NCI-H2081 (cell line): ENCODE results near the gene SDK2.

Experiments used
- DNase-seq, 2 experiments: peaks; one replicate each; lab custom pipeline; 2025; lab: John Stamatoyannopoulos, UW

SDK2 gene

DNA sequence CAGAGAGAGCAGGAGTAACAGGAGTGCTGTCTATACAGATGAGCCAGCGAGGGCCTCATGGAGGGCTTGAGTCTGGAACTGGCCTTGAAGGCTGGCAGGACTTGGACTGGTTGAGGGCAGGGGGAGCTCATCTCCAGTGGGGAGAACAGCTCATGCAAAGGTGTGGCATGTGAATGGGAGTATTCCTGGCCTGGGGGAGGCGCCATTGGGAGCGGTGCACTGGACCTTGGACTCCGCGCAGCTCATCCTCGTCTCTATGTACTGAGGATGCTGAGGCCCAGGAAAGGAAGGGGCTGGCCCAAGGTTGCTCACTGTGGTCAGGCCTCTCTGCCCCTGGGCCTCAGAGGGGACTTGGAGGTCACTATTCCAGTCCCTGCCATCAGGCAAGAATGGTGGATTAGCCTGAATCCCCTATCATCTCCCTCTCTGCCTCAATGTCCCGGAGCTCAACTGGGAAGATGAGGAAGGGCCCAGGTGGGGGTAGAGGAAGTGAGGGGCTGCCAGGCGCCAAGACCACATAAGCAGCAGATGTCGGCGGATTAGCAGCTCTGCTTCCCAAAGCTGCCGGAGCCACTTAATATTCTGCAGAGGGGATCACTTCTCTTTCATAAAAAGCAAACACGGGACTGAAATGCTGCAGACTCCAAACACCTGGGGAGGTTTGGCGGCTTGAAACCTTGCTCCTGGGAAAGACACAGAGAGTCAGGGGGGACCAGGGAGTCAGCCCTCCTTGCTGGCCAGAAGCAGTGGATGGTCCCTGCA lies 88.9 kb downstream of the SDK2 start:
- no peak for DNase-seq

DNA sequence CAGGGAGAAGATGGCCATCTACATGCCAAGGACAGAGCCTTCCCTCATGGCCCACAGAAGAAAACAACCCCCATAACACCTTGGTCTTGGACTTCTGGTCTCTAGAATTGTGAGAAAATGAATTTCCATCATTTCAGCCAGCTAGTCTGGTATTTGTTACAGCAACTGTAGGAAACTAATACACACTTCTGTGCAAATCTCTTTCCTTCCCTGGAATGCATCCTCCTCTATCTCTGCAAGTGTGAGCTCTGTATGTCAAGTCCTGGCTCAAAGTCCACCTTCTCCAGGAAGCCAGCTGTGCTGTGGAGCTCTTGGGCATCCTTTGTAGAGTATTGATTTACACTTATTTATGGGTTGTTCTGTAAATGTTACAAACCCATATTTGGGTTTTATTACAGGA lies 89.7 kb downstream of the SDK2 start:
- DNase-seq: no peak

DNA sequence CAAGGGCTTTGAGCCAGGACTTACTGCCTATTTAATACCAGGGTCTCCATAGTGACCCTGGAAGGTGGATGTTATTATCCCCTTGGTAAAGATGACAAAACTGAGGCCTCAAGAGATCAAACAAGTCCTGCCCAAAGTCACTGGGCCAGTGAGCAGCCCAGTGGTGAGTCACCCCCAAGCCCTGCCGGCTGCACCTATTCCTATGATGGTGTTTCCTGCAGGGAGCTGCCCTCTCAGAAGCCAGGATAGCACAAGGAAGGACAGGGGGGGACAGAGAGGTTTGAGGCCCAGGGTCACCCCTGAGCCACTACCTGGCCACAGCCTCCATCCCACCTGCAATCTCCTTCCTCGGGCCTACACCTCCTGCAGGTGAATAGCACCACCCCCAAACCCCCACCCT lies 90.9 kb downstream of the SDK2 start:
- DNase-seq: no peak

DNA sequence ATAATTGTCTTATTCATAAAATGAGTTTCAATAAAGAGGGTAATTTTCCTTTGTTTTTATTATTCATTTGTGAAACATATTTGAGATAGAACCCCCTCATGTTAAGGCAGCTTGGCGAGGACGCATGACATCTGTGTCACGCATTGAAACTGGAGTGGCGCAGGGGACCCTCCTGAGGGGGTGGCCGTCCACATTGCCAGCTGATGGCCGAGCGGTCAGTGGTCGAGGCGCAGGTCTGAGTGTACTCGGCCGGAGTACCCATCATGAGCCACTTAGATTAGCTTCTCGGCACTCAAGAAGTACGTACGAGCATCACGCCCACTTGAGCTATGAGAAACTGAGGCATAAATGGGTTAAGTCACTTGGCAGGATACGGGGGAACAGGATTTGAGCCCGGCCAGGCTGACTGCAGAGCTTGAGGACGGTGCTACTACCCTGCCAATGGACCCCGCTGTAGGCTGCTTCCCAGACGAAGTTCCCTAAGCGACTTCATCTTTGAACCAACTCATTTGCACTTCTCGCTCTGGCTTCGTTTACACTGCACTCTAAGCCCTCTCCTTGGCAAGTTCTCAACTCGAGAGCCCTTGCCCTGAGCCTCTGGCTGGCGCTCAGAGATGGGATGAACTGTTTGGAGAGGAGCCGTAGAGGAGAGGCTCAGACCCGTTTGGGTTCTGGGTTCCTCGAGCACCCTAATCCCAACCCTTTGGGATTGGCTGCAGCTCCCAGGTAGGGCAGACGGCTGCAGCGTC lies 91.8 kb downstream of the SDK2 start:
- DNase-seq: no peak

DNA sequence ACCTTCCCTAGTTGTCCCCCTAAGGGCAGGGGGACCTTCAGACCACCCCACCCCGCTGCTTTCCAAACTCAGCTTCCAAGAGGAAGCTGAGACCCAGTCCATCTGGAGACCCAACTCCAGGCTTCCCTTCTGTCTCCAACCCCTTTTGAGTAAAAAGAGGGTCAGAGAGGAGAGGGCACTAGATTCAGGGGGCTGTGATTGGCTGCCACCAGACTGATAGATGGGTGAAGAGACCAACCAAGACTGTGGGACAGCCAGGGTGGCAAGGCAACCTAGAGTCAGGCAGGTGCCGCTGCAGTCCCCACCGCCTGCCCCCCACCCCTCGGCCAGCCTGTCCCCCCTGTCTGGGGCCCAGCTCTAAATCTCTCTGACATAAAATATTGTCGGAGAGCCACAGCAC lies 92.5 kb downstream of the SDK2 start:
- DNase-seq: no peak

DNA sequence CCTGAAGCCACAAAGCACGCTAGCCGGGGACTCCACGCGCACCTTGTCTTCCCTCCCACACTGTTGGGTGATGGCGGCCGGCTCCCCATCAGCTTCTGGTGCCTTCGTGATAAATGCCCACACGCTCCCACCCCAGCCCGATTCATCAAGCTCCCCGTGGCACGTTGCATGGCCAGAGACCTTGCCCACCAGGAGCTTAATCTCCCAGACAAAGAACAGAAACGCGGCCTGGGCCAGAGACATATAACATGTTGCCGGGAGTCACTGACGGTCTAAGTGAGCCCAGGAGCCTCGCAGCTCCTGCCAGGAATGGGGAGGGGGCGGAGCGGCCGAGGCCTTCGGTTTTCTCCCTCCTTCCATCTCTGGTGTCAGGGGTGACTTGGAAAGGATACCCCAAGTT lies 93.1 kb downstream of the SDK2 start:
- no peak for DNase-seq

DNA sequence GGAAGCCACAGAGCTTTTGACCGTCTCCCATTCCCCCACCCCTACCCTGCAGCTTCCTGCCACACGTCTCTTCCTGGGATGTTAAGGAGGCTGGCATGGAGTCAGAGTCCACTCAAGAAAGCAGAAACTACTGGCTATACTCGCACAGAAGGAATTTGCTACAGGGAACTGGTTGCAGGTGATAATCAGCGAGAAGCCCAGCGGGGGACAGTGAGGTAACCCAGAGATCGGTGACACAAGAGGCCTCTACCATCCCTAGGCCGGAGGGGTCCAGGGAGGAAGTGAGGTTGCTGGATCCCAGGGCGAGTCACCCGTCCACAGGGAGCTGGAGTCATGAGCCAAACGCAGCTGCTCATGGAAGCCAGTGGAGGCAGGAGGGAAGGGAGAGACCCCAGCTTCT lies 93.7 kb downstream of the SDK2 start:
- DNase-seq: no peak

DNA sequence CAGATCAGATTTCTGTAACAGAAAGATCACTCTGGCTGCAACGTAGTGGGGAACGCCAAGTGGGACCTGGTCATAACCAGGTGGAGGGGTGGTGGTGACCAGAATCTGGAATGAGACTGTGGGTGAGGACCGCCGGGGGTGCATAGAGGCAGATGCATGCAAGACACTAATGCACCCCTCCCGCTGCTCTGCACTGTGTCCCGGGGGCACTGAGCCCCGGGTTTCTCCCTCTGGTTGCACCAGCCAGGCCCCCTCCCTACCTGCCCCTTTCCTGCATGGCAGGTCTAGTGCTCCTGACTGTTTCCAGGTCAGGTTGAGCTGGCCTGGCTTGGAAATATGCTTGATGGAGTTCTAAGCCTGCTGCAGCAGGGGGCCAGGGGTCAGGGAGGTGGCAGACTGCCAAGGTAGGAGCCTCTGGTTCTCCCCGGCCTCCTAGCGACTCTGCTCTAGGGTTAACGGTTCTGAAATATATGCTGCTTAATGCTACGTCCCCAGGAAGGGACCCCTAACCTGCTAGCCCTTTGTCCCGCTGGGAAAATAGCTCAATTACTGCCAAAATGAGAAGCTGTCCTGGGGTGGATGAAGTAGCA lies 94.3 kb downstream of the SDK2 start:
- peak in 1 of 2 experiments; percentile 18 for DNase-seq

DNA sequence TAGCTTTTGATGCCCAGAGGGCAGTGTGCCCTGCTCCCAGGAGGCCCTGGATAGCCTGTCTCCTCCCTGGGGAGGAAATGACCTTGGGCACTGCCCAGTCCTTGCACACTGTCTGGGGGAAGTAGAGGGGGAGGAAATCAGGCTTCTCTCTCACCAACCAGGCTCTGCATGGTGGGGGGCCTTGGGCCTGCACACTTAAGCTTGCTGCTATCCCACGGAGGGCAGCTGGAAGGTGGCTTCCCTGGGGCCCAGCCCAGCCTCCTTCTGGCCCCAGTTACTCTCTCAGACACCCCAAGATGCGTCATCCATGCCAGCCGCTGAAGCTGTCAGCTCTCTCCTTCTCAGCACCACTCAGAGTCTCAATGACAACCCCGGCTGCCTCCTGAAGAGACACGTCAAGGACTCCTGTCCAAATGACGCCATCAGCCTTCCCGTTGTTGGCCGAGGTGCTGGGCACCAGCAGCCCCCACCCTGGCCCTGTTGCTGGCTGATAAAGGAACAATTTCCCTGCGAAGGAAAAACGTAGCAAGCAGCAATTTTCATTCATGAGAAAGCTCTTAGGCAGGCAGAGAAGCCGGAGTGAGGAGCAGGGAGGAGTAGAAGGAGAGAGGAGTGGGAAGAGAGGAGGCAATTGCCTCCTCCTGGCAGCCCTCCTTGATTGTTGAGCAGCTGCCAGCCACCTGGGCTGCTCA lies 95.5 kb downstream of the SDK2 start:
- no peak for DNase-seq

DNA sequence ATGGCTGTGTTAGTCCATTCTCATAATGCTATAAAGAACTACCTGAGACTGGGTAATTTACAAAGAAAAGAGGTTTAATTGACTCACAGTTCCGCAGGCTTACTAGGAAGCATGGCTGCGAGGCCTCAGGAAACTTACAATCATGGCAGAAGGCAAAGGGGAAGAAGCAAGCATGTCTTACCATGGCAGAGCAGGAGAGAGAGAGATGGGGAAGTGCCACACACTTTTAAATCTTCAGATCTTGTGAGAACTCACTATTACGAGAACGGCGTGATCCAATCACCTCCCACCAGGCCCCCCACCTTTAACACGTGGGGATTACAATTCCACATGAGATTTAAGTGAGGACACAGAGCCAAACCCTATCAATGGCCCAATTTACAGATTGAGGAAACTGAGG lies 96.5 kb downstream of the SDK2 start:
- DNase-seq: no peak

DNA sequence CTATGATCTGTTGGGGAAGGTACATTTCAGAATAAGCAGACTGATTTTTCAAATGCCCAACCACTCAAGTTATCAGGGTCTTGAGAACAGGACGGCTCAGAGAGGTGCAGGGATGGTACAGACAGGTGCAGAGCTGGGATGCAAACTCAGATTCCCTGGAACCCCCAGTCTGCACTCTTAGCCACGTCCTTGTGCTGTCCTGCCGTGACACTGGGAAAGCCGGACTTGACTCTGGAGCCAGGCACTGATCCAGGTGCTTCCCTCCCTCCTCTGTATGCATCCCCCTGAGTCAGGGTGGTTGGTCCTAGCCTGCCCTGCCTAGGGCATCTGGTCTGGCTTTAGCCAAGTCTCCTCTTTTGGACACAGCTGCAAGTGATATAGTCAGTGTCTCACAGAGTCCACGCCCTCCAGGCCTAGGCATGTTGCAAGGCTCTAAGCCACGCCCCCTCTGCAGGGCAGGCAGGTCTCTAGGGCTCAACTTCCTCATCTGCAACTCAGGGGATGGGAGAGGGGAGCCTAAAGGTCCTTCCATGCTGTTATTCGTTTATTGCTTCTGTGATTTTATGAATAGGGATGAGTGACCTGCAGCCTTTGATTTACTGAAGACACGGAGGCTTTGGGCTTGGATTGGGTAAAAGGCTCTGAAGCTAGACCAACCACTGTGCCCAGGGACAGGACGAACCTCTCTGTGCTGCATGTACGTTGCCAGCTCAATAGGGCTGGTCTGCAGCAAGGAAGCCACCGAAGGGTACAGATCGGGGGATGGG lies 97.3 kb downstream of the SDK2 start:
- DNase-seq: no peak

DNA sequence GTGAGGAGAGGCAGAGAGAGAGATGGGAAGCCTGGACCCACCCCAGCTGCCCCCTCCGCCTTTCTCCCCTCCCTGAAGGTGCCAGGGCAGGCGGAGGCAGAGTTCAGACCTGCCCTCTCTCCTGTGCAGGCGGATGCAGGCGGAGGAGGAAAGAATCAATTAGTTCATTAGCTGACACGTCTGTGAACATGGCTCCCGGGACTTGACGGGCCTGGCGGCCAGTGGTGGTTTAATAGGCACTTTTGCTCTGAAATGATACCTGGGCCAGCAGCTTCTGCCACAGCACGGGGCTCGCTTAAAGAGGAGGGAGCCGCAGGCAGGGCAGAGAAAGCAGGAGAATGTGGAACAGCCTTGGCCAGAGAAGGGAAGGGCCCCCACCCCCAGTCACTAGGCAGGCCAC lies 98.1 kb downstream of the SDK2 start:
- DNase-seq: no peak

DNA sequence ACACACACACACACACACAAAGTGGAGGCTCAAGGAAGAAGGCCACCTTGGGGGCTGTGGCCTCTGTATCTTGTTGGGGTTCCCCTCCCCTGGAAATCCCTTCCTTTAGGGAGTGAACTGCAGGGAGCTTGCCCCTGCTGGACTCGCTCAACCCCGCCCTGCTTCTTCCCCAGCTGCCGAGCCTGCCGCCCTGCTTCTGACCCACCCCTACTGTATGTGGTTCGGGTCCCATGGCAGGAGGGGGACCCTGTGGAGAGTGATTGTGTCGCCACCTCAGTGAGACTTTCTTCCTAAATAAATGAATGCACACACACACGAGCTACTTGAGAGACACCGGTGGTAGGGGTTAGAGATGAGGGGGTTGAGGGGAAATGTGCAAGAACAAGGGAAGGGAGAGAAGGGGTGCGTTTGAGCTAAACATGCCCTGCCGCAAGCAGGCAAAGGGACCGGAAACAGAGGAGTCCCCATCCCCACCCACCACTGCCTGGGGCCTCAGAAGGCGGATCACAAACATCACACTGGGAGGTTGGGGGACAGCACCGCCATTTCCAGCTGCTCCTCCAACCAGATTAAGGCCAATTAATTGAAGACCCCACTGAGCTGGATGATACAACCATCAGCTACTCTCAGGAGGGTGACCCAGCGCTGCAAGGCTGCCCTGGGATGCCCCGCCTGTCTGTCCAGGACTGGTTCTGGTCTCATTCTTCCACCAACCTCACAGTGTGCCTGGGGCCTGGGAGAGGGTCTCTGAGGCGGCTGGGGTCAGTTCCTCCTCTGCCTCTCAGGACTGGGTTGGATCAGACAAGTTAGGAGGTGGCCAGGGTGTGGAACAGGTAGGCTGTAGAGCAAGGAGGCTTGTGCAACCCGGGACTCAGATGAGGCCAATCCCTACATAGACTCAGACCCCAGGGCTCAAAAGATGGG lies 98.9 kb downstream of the SDK2 start:
- DNase-seq: no peak

DNA sequence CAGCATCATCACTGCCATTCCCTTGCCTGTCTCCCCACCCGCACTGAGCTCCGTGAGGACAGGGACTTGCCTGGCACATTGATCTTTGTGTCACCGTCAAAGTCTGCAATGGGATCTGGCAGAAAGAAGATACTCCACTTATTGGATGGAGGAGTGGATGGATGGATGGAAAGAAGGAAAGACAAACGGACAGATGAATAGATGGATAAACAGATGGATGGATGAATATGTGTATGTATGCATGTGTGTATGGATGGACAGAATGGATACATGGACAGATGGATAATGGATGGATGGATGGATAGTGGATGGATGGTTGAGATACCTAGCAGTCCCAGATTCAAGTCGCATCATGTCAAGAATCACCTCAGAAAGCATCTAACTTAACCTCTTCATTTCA lies 99.9 kb downstream of the SDK2 start:
- no peak for DNase-seq

DNA sequence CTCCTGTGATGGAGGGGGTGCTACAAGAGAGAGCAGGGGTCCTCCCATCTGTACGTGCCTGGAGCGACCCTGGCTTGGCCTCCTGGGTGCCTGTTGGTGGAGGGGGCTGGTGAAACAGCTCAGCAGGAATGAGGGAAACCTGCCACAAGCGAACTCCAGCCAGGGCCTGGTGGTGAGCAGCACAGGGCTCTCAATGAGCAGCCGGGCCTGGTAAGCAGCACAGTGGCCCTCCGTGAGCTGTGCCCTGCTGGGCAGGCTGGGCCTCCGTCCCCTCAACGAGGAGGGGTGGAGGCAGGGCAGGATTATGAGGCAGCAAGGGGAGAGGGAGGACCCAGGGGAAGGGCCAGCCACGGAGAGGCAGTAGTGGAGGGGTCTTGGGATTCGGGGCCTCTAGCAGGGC lies 101.9 kb downstream of the SDK2 start:
- DNase-seq: no peak

DNA sequence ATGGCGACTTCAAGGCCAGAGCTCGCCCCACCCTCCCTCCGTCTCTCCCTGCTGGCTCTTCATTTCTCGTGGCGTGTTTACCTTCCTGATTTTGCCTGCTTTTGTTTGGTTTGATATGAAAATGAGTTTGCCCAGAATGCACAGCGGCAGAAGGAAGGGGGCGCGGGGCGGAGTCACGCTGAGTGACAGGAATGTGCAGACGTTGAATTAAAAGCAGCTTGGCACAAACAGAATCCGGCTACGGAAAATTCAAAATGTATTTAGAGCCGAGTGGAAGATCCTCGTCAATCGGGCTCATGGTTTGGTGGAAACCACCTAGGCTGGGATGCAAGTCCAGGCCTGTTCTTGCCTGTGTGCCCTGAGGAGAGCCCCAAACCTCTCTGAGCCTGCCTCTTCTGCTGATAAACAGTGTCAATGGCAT lies 102.7 kb downstream of the SDK2 start:
- DNase-seq: no peak

DNA sequence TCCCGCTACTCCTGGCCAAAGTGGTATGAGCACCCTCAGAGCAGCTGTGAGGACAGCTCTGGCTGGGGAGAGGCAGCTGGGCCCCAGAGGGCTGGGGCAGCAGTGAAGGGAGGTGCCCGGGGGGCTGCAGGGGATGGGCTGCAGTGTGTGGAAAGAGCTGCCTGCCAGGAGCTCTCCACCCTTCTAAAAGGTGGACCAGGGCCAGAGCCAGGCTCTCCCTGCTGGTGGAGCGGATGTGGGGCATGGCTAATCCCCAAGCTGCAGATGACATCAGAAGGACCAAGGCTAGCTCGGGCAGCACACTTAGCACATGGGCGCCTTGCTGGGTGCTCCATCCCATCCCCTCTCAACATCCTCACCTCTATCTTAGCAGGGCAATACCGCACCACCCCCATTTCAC lies 103.1 kb downstream of the SDK2 start:
- no peak for DNase-seq

DNA sequence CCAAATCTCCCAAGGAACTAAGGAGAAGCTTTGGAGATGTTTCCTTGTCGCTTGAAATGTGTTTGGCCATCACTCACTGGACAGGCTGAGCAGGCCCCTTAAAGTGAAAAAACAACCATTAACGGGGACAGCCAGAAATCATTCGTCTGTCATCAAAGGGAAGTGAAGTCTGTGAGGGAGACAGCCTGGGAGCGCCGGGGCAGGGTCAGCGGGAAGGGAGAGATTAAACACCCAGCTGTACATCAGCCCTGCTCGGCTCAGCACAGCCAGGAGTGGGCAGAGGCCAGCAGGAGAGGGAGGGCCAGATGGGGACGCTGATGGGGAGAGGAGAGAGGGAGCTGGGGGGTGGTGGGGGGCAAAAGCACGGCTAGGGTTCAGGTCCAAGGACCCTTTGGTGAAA lies 105.1 kb downstream of the SDK2 start:
- no peak for DNase-seq

DNA sequence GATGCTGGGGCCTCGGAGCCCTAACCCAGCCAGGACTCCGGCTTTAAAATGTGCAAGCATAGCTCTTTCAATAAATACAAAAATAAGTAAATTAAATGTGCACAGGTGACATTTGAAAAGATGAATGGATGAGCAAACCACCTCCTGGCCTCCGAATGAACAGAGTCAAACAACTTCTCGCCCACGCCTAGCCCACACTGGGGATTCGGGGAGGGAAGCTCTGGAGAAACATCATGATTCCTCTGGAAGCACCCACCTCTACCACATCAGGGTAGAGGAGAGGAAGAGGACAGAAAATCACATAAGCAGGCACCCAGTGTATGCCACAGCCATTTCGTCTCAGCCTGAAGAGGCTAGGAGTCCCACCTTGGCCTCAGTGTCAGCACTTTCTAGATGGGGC lies 105.8 kb downstream of the SDK2 start:
- DNase-seq: no peak

DNA sequence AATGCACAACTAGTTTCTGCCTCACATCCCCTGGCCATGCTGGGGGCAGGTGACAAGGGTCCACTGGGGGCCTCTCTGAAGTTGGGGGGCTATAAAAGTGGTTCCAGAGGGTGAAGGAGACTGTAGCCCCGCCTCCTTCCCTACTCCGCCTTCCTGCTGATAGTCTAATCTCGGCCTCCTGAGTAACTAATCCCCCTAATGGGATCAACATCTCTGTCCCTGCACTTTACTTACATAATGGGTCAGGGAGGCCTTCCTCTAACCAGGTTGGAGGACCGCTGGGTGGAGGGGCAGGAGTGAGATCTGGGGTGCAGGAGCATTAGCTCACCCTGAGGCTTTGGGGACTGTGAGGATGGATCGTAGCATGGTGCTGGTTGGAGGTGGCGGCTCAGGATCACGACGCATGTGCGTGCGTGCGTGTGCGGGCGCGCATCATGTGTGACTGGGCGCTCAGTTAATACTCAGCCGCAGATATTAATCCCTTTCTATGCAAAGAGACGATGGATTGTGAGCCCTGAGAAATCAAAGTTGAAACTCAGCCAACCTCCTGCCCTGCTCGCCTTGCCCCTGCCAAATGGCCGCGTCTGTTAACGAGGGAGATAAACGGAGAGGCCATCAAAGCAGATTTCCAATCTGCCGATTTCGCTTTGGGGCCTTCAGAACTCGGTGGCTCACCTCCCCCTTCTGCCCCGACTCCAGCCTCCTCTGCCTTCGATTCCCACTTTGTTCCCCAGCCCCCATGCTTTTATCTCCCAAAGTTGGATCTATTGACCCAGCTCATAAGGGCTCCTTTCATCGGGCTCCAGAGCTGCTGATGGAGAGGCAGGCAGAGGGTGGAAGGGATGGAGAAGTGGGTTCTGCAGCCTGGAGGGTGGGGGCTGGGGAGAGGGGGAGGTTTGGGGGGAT lies 107.3 kb downstream of the SDK2 start:
- DNase-seq: peak in 1 of 2 experiments; percentile 25
